Vagina (tissue), 2 donors: Measurements from ENCODE around the gene MACROD2. TPM values are rescaled to one million over a fixed set of nuclear protein-coding genes. Genes with fewer than 3 reads are reported as not detected.

Source experiments
- DNase-seq, 2 donors: peaks; one replicate each; pipeline ENCODE4 v3.0.0-alpha.2; 2017; ENCODE audit errors: extremely low spot score in 2 of 2
- H3K27ac ChIP-seq: fragments of 200-600 bp; sonication (generic); one replicate; pipeline ENCODE4 v1.5.1; 2019
- H3K27me3 ChIP-seq: fragments of 200-600 bp; sonication (generic); one replicate; pipeline ENCODE4 v1.5.1; 2019
- H3K36me3 ChIP-seq, 2 donors: fragments of 200-600 bp; sonication (generic); one replicate each; pipeline ENCODE4 v1.5.1; 2017 to 2019
- H3K4me1 ChIP-seq: fragments of 200-600 bp; sonication (generic); one replicate; pipeline ENCODE4 v1.5.1; 2019
- H3K4me3 ChIP-seq, 2 donors: fragments of 200-600 bp; sonication (generic); 1 replicate in 1 of 2; 2 replicates in 1 of 2; pipeline ENCODE4 v1.5.1; 2016 to 2019
- H3K9me3 ChIP-seq: fragments of 200-600 bp; sonication (generic); one replicate; pipeline ENCODE4 v1.5.1; 2019
- POLR2A ChIP-seq, 2 donors: fragments of 450-650 bp; IDR thresholded peaks; one replicate each; pipeline ENCODE4 v1.6.1; 2017; ENCODE audit warnings: antibody characterized with exemption in 2 of 2, mild to moderate bottlenecking in 2 of 2, moderate library complexity in 2 of 2
- POLR2AphosphoS5 ChIP-seq, 2 donors: sonication (generic); formaldehyde crosslinking; IDR thresholded peaks; one replicate each; pipeline ENCODE4 v1.9.0; 2017; ENCODE audit warnings: antibody characterized with exemption in 2 of 2, mild to moderate bottlenecking in 2 of 2, low read depth in 1 of 2; ENCODE audit not compliant: insufficient read depth in 1 of 2
- intact Hi-C: fragments of 100-400 bp; cut with DNase I; formaldehyde crosslinking; loops from one replicate; pipeline ENCODE4 v1.15.1; 2023
- total RNA-seq: library from RNA; depleted of rRNA; stranded (reverse); fragments of >200 nt; gene quantifications from one replicate; pipeline ENCODE4 v1.2.3, GENCODE V29; 2016
- TF ChIP-seq, protein P1 (sequence below), 3 experiments: fragments of 450-650 bp in 2 of 3; fragments of 200-600 bp in 1 of 3; sonication (generic) in 1 of 3; IDR thresholded peaks; one replicate each; pipeline ENCODE4 v1.5.1; 2017 to 2019; ENCODE audit warnings: antibody characterized with exemption in 3 of 3, mild to moderate bottlenecking in 2 of 3, moderate library complexity in 2 of 3

The MACROD2 gene
- total RNA-seq, 1 donor from 2014 or later = 12.5 TPM

DNA sequence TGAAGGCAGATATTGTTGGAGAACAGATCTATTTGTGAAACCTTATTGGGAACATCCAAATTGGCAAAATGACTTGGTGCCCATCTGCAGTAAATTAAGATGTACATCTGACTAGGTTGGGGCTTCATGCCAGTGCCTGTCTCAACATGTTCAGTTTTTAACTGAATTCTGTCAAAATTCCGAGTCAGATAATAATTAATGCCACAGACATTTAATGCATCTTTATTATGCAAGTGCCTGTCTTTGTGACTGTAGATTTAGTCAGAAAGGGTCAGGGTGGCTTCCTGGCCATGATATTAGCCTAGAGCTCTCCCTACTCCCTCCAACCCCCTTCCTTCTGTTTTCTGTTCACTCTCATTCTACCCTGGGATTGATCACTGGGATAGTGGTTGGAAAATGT, 541.4 kb downstream of the MACROD2 start:
- Histone ChIP-seq H3K4me1 (no peaks in the 10 kb centered on the region), H3K4me3 (no peak overlapping the region), H3K27me3 (no peaks in the 10 kb centered on the region), H3K36me3 (no peaks in the 10 kb centered on the region), H3K27ac (no peak overlapping the region), H3K9me3 (no peaks in the 10 kb centered on the region)
- no peak for DNase-seq
- intact Hi-C loops = no loop called here
- TF ChIP-seq, protein P1, sequence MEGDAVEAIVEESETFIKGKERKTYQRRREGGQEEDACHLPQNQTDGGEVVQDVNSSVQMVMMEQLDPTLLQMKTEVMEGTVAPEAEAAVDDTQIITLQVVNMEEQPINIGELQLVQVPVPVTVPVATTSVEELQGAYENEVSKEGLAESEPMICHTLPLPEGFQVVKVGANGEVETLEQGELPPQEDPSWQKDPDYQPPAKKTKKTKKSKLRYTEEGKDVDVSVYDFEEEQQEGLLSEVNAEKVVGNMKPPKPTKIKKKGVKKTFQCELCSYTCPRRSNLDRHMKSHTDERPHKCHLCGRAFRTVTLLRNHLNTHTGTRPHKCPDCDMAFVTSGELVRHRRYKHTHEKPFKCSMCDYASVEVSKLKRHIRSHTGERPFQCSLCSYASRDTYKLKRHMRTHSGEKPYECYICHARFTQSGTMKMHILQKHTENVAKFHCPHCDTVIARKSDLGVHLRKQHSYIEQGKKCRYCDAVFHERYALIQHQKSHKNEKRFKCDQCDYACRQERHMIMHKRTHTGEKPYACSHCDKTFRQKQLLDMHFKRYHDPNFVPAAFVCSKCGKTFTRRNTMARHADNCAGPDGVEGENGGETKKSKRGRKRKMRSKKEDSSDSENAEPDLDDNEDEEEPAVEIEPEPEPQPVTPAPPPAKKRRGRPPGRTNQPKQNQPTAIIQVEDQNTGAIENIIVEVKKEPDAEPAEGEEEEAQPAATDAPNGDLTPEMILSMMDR (IDR thresholded peaks at IDR 0.05) = no peak
- no peak for TF ChIP-seq POLR2A (IDR thresholded peaks at IDR 0.05)
- TF ChIP-seq POLR2AphosphoS5 (IDR thresholded peaks at IDR 0.05; ENCODE audit: insufficient read depth in 1 of 2, low read depth in 1 of 2) = no peak

DNA sequence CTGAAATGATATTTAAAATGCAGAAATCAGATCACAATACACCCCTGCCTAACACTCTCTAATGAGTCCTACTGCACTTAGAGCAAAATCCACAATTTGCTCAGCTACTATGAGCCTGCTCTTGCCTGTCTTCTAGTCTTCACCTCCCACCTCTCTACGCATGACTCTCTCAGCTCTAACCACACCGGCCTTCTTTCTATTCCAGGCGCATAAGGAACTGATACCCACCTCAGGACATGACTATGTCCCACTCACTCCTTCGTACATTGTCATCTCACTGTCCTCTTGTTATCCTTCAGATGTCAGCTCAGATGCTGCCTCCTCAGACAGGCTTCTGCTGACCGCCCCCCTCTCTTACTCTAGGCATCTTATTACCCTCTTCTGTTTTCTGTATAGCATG, 543.1 kb downstream of the MACROD2 start:
- Histone ChIP-seq H3K4me3 (no peak overlapping the region), H3K27me3 (no peaks in the 10 kb centered on the region), H3K9me3 (no peaks in the 10 kb centered on the region), H3K27ac (no peak overlapping the region), H3K4me1 (no peaks in the 10 kb centered on the region), H3K36me3 (no peaks in the 10 kb centered on the region)
- DNase-seq = no peak
- TF ChIP-seq POLR2A (IDR thresholded peaks at IDR 0.05) (no peak), POLR2AphosphoS5 (IDR thresholded peaks at IDR 0.05; ENCODE audit: insufficient read depth in 1 of 2, low read depth in 1 of 2) (no peak)
- TF ChIP-seq, protein P1 (IDR thresholded peaks at IDR 0.05) = no peak
- intact Hi-C loops = no loop called here

DNA sequence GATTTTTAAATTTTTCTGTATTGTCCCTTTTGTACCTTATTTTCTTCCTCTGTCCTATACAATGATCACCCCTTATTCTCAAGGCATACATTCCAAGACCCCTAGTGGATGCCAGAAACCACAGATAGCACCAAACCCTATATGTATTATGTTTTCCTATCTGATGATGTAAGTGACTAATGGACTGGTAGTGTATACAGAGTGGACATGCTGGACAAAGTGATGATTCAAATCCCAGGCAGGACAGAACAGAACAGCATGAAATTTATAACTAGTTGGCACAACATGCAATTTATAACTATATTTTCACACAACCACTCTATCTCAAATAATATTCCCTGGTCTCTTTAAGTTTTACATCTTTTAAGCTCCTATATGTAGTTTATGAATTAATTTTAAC, 547.7 kb downstream of the MACROD2 start:
- intact Hi-C loops = no loop called here
- no peak overlapping the region for H3K27ac ChIP-seq
- TF ChIP-seq, protein P1 (IDR thresholded peaks at IDR 0.05) = no peak
- no peak for TF ChIP-seq POLR2A (IDR thresholded peaks at IDR 0.05)
- TF ChIP-seq POLR2AphosphoS5 (IDR thresholded peaks at IDR 0.05; ENCODE audit: insufficient read depth in 1 of 2, low read depth in 1 of 2) = no peak
- no peak overlapping the region for H3K4me3 ChIP-seq
- no peaks in the 10 kb centered on the region for H3K9me3 ChIP-seq
- no peaks in the 10 kb centered on the region for H3K4me1 ChIP-seq
- no peaks in the 10 kb centered on the region for H3K36me3 ChIP-seq
- no peak for DNase-seq
- H3K27me3 ChIP-seq = no peaks in the 10 kb centered on the region

DNA sequence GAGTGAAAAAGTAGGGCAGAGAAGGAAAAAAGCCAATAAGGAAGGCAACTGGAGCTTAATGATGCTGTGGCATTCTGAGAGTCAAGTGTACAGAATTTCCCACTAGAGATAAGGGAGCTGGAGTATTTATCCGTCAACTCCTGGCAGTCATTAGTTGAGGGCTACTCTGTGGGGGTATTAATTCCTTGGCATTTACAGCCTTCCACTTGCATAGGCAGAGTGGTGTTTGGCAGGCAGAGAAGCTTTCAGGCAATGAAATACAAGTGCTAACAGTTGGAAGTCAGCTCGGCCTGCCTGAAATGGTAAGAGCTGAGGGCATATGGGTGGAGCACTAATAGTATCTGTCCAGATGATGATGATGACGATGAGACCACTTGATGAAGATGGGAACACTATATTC, 549.4 kb downstream of the MACROD2 start:
- intact Hi-C loops = no loop called here
- TF ChIP-seq, protein P1 (IDR thresholded peaks at IDR 0.05) = no peak
- TF ChIP-seq POLR2A (IDR thresholded peaks at IDR 0.05) (no peak), POLR2AphosphoS5 (IDR thresholded peaks at IDR 0.05; ENCODE audit: insufficient read depth in 1 of 2, low read depth in 1 of 2) (no peak)
- no peaks in the 10 kb centered on the region for H3K4me1 ChIP-seq
- H3K27ac ChIP-seq = no peak overlapping the region
- no peak overlapping the region for H3K4me3 ChIP-seq
- H3K27me3 ChIP-seq = no peaks in the 10 kb centered on the region
- no peaks in the 10 kb centered on the region for H3K36me3 ChIP-seq
- DNase-seq = no peak
- H3K9me3 ChIP-seq = no peaks in the 10 kb centered on the region

DNA sequence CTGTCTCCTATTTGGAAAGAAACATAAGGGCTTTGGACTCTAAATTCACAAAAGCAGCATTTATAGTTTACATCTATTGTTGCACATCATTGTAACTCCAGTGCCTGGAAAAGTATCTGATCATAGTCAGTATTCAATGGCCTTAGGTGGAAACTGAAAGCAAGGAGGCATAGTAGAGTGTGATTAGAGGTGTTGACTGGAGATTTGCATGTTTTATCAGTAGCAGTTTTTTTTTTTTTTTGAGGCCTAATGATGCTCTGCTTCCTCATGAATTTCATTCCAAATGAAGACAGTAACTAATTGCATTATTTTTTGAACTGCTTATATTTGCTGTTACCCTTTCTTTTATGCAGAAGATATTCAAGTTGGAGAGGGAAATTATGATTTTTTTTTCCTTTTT, 555.3 kb downstream of the MACROD2 start:
- TF ChIP-seq POLR2AphosphoS5 (IDR thresholded peaks at IDR 0.05; ENCODE audit: insufficient read depth in 1 of 2, low read depth in 1 of 2) (no peak), POLR2A (IDR thresholded peaks at IDR 0.05) (no peak)
- TF ChIP-seq, protein P1 (IDR thresholded peaks at IDR 0.05) = no peak

More for the DNA sequence above, 555.3 kb downstream of the MACROD2 start:
- H3K9me3 ChIP-seq = no peaks in the 10 kb centered on the region
- intact Hi-C loops = no loop called here
- H3K27ac ChIP-seq = no peak overlapping the region
- no peak for DNase-seq
- H3K4me1 ChIP-seq = no peaks in the 10 kb centered on the region
- H3K27me3 ChIP-seq = no peaks in the 10 kb centered on the region
- no peak overlapping the region for H3K4me3 ChIP-seq
- H3K36me3 ChIP-seq = no peaks in the 10 kb centered on the region
